ENCODE measurements around the gene HLCS.

HLCS gene

GRCh38 chr21:36780861-36781260 is 185.6 kb downstream of the HLCS start:
- DNase-seq (ENCODE audit: low read depth, low spot score): no peak

- DNase-seq (ENCODE audit: low read depth, low spot score): no peak
Observed at GRCh38 chr21:36776981-36777617, 189.4 kb downstream of the HLCS start.

- DNase-seq (ENCODE audit: low read depth, low spot score): no peak
Observed at GRCh38 chr21:36773995-36774394, 192.5 kb downstream of the HLCS start.

DNA sequence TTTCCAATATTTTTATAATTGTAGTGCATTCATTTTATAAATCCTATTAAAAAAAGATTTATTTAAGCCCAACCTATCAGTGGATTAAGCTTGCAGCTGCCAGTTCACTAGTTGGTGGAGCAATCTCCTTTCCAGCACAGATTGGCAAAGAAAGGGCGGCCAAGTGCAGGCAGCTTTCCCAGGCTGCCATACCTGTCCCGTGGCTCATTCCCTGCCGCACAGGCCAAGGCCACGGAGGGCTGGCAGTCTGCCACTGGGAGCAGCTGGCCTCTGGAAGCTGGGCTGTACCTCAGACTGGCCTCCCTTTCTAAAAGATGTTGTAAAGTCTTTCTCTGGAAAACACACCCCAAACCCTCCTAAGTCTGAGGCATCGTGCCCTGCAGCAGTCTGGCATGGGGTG is 193.4 kb downstream of the HLCS start:
- no peak for DNase-seq (ENCODE audit: low read depth, low spot score)

- DNase-seq (ENCODE audit: low read depth, low spot score): no peak
Observed at GRCh38 chr21:36769051-36769839, 197.2 kb downstream of the HLCS start.

DNA sequence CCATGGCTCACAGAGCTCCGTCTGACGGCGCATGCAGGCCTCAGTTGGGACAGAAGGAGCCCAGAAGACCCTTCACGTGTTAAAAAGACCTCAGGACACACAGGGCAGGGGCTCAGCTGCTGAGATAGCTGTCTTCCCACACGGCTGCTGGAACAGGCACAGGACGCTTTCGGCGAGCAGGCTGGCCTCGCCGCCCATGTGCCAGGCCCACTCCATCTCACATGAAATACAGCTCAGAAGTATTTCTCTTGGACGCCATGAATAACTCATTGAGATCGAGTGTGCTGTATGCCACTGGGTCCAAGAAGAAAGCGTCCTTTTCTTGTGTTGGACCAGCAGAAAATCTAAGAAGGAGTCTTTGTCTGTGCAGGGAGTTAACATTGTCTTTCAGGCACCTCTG is 198.0 kb downstream of the HLCS start:
- DNase-seq (ENCODE audit: low read depth, low spot score): no peak

- no peak for DNase-seq (ENCODE audit: low read depth, low spot score)
Observed at GRCh38 chr21:36767096-36767495, 199.4 kb downstream of the HLCS start.

GRCh38 chr21:36766511-36766910 is 200.0 kb downstream of the HLCS start:
- DNase-seq (ENCODE audit: low read depth, low spot score): no peak

- no peak for DNase-seq (ENCODE audit: low read depth, low spot score)
Observed at GRCh38 chr21:36765229-36765628, 201.2 kb downstream of the HLCS start.

DNA sequence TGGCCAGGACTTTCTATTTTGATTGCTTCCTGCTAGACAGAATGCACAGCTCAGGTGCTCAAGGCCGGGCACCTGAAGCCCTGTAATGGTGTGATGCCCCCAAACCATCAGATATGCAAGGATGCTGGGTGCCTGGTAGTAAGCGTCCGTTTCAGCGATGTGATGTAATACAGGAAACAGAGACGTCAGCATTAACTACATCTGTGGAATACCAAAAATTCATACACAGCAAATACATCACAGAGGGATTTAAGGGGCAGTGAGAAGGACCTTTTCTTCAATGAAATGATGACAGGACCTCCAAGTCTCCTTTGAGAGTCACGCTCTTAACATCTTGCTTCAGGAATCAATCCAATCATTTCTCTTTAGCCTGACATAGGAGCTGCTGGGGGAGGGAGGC is 203.2 kb downstream of the HLCS start:
- no peak for DNase-seq (ENCODE audit: low read depth, low spot score)

- DNase-seq (ENCODE audit: low read depth, low spot score): peak; percentile 24
Observed at GRCh38 chr21:36762642-36763041, 203.8 kb downstream of the HLCS start.

DNA sequence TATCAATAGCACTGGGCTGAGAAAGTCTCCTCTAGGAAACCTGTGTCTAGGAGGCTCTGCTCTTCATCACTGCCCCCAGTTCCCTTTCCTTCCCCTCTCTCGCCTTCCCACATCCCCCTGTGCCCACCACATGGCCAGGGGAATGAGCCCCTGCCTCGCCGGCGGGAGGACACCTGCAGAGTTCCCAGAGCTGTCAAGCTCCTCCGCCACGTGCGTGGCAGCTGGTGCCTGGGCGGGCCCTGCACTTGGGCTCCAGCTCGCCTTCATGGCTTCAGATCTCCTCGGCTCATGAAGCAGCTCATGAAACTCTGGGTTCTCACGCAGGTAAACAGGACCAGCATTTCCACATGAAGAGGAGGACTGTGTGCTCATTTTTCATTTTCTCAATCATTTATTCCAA is 204.8 kb downstream of the HLCS start:
- no peak for DNase-seq (ENCODE audit: low read depth, low spot score)

DNA sequence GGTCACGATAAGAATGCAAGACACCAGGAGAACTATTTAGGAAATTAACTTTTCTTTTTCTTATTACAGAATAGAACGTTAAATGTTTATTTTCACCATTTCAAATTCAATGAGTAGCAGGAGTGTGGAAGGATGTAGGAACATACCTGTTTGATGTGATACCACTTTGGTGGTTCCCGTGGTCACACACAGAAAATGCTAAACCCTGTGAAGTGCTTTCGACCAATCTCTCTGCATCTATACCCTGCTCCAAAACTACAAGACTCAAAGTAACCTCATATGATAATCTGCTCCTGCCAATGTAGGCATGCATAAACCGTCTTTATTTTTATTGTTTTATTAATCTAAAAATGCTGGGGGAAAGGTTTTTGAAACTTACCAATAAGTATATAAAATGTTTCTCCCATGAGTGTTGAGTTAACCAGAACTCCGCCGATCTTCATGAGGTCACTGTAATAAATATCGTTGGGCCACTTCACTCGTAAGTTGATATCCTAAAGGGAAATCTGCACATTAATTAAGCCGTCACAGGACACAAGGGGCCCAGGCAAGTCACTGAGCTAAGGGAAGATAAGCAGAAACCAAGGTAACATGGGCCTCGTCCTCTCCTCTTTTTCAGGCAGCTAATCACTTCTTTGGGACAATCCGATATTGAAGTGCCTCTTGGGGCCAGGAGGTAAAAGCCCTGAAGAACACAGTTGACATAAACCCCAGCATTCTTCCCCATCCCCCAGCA is 207.0 kb downstream of the HLCS start:
- no peak for DNase-seq (ENCODE audit: low read depth, low spot score)

- DNase-seq (ENCODE audit: low read depth, low spot score): no peak
Observed at GRCh38 chr21:36757196-36757595, 209.3 kb downstream of the HLCS start.

- no peak for DNase-seq (ENCODE audit: low read depth, low spot score)
Observed at GRCh38 chr21:36756527-36756926, 209.9 kb downstream of the HLCS start.

DNA sequence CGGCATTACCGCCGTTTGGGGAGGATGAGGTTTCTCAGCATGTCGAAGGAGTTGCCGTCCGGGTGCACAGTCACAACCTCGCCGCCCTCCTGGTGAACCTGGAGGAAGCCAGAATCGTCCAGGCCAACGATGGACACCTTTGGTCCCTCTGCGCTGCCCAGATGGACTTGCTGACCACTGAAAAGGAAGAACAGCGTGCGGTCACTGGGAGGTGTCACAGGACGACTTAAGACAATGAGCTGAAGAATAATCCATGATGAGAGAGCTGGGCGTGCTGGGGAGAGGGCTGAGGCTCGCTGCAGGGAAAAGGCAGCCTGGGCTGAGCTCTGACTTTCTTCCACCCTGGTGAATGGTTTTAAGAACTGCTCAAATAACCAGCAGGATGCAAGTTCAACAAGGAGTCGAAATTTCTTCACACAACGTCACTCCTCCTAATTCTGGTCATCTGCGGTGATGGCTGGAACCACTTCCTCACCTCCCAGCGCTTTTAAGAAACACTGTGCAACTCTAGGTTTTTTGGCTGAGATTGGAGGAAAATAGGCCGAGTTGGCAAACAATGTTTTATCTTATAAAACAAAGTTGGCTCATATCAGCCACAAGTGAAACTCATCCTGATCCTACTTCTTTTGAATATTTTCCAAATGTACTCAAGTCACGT is 212.1 kb downstream of the HLCS start:
- DNase-seq (ENCODE audit: low read depth, low spot score): no peak

DNA sequence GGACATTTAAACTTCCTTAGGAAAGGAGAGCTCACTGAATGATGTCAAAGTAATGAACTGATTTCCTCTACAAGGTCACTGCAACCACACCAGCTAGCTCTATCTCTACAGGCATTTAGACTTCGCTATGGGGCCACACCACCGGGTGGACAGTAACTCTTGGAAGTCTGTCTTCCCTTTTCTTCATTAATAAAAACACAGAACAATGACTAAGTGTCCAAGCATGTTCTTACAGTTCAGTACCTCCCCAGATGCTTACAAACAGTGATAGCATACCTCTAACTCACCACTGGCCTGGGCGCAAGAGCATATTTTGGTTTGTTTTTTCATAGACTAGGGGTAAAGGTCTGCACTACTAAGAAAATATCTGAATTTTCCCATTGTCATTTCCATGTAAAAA is 212.9 kb downstream of the HLCS start:
- DNase-seq (ENCODE audit: low read depth, low spot score): no peak

DNA sequence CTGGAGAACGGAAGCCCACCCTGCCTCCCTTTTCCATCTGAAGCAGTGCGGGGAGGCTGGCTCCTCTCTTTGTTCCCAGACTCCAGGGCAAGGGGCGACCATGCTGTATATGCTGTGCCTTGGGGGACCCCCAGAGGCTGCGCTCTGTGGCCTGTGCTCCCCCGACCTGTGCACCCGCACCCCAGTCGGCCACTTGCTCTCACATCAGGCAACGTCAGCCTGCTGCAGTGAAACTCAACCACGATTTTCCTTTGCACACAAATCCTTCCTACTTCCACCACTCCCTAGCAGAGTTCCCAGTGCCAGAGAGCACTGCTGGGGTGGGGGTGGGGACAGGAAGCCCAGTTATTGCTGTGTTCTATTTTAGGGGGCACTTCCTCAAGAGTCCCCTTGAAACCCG is 215.1 kb downstream of the HLCS start:
- DNase-seq (ENCODE audit: low read depth, low spot score): no peak

GRCh38 chr21:36750576-36750959 is 215.9 kb downstream of the HLCS start:
- no peak for DNase-seq (ENCODE audit: low read depth, low spot score)

DNA sequence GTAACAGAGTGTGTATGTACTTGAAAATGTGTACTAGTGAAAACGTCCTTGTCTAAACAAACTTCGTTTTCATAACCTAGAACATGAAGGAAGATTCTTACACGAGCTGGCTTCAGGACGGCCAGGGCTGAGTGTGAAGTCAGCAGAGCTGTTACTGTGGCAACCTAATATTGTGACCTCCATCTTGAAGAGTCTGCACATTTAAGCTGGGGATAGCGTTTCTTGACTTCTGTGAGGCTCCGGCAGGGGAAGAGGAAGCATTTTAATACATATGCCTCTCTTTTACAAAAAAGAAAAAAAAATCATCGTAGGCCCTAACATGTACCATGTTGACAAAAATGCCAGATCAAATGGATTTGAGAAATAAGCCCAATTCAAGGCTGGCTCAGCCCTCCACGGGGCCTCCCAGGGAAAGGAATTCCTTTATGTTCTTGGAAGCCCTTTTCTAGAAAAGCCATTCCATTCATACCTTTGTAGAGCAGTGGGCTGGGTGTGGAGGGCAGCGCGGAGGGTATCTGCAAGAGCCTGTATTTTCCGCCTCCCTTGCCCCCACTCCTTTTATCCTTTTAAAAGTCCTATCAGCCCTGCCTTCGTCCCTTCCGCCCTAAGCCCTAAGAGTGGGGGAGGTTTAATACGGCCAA is 216.4 kb downstream of the HLCS start:
- DNase-seq (ENCODE audit: low read depth, low spot score): no peak

GRCh38 chr21:36747815-36748383 is 218.6 kb downstream of the HLCS start:
- DNase-seq (ENCODE audit: low read depth, low spot score): no peak

Measured in brain pericyte (primary cell).